Endometrial microvascular endothelial cells (primary cell): ENCODE data around the gene MICAL3. TPM values are rescaled to one million over a fixed set of nuclear protein-coding genes. Genes with fewer than 3 reads are reported as not detected.
"Not testable (repeated sequence)": the region's sequence is repeated elsewhere in the genome, so short reads cannot be mapped to it uniquely, and the experiment has no call there.

Experiments
- in situ Hi-C: cut with HindIII; loops from 2 replicates; pipeline ENCODE4 v1.10.0; 2017; ENCODE audit warnings: low sequenced_read_pairs, low pct_unique_long_range_greater_than_20kb; ENCODE audit errors: inconsistent ontology term
- total RNA-seq: library from RNA; depleted of rRNA; stranded (reverse); fragments of >200 nt; gene quantifications from one replicate; pipeline ENCODE4 v1.2.3, GENCODE V29; 2015; ENCODE audit errors: inconsistent ontology term

MICAL3 gene
- total RNA-seq, 1 donor from 2014 or later, result 20.0 TPM

DNA sequence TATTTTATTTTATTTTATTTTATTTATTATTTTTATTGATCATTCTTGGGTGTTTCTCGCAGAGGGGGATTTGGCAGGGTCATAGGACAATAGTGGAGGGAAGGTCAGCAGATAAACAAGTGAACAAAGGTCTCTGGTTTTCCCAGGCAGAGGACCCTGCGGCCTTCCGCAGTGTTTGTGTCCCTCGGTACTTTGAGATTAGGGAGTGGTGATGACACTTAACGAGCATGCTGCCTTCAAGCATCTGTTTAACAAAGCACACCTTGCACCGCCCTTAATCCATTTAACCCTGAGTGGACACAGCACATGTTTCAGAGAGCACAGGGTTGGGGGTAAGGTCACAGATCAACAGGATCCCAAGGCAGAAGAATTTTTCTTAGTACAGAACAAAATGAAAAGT lies 16.5 kb upstream of the MICAL3 start:
- in situ Hi-C loops, result not testable (repeated sequence)

DNA sequence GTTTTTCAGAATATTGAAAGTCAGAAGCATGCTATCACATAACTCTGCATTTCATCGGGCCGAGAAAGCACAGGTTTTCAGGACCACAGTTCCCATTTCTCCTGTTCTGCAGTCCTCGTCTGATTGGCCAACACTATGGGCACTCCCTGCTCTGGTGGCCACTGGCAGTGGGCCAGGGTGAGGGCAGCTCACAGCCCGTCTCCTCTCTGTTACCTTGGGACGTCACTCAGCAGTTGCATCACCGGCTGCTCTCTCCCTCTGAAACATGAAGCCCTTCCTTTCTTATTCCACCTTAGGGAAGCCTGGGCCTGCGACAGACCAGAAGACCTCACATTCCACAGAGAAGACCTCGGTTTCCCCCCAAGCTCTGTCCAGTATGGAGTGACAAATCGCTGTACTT lies 11.4 kb upstream of the MICAL3 start:
- in situ Hi-C loops, result no loop called here

DNA sequence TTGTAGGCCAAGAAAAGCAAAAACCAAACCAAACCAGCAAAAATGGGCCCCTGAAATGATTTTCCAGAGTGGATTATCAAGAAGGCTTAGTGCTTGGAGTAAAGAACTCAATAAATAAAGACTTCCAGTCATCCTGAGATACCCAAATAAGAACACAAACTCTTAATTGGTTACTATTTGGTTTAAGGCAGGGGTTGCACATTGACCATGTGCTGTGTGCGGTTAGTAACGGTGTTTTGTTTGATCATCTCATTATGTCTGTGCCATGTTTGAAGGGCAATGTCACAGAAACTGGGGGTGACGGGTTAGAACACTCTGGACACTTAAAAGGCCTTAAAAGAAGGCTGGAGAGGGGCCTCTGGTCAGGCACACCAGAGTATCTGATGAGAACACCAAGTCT lies 9.7 kb upstream of the MICAL3 start:
- in situ Hi-C loops, result no loop called here

DNA sequence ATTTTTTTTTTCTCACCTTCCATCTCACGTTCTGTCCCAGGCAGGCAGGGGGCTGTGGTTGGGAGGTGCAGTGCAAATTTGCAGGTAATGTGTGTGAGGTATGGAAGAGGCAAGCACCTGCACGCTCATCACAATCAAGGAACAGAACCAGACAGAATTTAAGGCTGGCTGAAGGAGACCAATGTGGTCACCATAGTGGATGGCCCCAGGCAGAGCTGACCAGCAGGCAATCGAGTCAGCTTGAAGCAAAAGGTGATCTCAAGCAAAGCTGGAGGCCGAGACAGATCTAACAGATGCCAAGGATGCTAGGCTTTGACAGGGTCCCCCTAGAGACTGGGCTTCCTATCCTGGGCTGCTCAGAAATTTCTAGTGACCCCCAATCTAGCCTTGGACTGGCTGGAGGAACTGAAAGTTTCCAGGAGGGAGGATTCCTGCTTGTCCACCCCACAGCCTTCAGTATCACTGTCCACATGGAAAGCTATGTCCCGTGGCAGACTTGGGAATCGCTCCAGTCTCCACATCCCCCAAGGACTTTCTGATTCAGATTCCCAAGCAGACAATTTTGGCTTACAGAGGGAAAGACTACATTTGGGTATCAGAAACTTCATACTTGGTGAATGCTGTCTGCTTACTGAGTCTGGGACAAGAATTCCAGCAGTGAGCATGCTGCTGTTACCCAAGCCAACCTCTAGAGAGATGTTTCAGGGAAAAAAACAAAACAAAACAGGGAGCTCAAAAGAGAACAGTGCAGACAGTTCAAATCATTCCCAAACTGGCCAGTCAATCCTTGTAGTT lies 9.0 kb upstream of the MICAL3 start:
- in situ Hi-C loops, result no loop called here

DNA sequence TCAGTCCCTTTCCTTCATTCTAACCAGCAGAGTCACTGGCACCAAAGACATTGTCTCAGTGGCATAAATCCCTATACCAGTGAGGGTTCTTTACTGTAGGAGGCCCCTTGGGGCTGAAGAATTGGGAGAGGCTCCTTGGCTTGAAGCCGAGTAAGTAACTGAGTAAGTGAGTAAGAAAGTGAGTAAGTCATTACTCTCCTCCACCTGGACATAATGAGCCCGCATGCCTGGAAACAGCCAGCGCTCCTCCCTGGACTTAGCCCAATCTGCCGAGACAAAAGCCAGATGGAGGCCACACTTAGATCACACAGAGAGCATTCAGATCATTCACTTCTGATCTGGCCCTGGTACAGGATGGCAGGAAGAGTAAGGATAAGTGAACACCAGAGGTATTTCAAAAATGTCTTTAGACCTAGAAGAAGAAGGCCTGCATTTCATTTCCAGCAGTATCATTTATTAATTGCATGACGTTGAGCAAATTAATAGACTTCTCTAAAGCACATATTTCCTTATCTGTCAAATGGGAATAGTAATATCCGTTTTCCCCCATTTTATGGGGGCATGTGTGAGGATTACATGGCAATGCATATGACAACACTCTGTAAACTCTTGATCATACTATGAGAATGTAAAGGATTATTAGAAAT lies 8.2 kb upstream of the MICAL3 start:
- in situ Hi-C loops, result no loop called here

DNA sequence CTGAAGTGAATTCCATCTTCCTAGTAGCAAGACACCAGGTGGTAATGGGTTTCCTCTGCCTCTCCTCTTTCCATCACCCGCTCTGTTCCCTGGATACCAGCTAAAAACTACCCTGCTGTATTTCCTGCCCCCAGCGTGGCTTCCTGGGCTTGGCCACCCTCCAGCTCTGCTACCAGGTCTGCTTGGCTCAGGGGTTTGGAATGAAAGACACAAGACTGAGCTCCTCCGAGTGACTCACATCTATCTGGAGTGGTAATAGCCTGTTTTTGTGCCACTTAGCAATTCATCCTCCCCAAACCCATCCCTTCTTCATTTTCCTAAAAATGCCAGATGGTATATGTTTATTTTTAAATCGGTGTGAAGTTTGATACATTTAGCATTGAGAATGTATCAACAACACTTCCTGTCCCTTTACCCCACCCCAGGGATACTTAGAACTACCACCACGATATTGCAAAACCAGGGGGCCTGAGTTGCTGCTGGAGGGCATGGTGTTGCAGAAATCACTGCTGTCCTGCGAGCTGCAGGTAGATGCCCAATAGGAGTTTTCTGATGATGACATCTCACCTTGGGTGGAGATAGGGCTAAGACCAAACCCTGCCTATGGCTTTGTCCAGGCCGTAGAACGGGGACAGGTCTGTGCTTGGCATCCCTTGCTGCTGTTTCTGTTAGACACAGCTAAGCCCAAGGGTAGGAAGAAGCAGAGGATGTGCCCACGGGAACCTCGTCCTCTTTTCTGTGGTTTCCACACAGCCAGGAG lies 7.5 kb upstream of the MICAL3 start:
- in situ Hi-C loops, result no loop called here

DNA sequence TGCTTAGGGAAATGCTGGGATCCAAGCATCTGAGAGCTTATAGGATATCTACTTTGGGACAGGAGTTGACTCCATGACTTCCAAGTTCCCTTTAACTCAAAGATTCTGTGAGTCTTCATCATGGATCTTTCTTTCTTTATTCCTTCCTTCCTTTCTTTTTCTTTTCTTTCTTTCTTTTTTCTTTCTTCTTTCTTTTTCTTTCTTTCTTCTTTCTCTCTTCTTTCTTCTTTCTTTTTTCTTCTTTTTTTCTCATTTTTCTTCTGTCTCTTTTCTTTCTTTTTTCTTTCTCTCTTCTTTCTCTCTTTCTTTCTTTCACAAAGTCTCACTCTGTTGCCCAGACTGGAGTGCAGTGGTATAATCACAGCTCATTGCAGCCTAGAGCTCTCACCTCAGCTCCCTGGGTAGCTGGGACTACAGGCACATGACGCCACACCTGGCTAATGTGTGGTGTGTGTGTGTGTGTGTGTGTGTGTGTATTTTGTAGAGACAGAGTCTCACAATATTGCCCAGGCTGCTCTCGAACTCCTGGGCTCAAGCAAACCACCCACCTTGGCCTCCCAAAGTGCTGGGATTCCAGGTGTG lies 5.4 kb upstream of the MICAL3 start:
- in situ Hi-C loops, result no loop called here

DNA sequence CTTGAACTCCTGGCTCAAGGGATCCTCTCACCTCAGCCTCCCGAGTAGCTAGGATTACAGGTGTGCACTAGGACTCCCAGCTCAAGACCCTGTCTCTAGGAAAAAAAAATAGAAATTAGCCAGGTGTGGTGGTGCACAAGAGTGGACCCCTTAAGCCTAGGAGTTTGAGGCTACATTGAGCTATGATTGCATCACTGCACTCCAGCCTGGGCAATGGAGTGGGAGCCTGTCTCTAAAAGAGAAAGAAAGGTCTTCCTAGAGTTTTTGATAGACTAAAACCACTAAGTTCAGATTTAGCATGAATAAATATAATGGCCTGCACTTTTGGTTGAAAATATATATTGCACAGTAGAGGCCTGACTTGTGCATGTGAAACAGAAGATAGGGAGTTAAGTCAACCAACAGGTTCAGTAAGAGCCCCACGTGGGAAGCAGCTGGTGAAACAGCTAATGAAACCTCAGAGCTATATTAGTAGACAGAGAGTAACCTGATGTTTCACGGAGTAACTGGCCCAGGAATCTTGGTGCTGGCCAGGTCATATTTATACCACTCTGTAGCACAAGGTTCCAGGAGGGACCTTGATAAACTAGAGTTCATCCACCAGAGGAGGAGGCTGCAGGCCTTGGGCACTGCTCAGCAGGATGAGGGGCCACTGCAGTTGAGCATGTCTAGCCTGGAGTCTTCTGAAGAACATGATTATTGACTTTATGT lies 4.6 kb upstream of the MICAL3 start:
- in situ Hi-C loops, result no loop called here

DNA sequence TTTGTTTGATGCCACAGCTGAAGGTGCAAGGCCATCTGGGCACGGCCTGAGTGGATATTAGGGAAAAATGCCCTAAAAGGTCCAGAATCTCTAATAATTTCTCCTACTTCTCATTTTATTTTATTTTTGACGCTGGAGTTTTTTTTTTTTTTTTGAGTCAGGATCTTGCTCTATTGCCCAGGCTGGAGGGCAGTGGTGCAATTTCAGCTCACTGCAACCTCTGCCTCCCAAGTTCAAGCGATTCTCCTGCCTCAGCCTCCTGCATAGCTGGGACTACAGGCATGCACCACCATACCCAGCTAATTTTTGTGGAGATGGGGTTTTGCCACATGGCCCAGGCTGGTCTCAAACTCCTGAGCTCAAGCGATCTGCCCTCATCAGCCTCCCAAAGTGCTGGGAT lies 1.5 kb upstream of the MICAL3 start:
- in situ Hi-C loops, result not testable (repeated sequence)

DNA sequence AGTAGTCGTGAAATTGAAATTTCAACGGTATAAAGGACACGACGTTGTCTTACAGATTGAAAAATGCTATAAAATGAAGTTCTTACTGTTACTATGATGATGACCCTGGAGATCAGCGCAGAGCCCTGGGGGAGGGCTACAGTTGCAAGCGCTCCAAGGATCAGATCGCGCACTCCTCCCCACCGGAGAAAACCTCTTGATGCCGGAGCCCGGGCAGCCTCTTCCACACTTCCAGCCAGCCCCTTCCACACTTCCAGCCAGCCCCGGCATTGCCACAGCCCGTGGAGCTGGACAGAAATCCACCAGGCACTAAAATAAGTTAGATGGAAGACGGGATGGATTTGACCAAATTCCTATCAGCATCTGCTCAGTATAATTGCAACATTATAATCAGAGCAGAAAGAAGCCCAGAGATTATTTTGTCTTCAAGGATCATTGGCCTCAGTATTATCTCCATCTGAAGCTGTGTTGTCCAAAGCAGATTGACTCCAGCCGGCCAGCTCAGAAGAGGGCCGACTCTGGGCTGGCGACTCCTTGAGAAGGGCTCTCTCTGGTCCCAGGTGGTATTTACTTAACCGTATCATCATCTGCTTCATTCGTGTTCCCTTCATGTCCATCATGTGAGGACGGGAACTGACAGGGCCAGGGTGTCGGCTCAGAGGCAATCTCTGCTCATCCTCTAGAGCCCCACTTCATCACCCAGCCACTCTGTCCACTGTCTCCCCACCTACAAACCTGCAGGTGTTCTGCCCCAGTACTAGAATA lies 777 bp upstream of the MICAL3 start:
- in situ Hi-C loops, result loop anchor here (25.0 kb wide), 1 partner anchor 113 kb away; no protein-coding TSS in a partner anchor

DNA sequence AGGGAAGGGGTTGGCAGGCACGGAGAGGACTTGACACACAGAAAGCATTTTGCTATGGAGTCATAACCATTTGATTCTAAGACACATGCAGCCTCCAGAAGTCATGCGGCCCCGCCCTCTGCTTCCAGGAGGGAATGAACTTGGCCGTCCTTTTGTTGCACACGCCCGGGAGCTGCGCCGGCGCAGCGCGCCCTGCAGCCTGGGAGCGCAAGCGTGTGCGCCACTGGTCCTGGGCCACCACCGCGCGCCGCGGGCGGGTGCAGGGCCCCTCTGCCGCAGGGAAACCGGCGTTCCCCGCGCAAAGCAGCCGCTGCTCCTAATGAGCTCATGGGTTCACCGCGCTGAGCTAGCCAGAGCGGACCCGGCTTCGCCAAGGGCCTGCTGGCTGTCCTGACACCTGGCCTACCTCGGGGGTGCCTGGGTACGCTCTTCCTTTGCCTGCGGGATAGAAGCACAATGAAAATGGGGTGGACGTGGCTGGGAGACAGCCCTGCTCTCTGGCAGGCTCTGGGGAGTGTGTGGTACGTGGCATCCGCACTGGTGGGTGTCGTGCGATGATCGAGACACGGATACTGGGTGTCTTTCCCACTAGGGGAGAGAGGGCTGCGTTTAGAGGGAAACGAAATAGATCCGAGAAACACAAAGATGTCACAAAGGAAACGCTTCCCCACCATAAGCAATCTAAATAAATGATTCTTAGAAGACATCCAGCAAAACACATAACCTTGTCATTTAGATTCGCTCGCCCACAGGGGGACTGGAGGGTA lies 669 bp downstream of the MICAL3 start:
- in situ Hi-C loops, result loop anchor here (25.0 kb wide), 1 partner anchor 111 kb away; no protein-coding TSS in a partner anchor

DNA sequence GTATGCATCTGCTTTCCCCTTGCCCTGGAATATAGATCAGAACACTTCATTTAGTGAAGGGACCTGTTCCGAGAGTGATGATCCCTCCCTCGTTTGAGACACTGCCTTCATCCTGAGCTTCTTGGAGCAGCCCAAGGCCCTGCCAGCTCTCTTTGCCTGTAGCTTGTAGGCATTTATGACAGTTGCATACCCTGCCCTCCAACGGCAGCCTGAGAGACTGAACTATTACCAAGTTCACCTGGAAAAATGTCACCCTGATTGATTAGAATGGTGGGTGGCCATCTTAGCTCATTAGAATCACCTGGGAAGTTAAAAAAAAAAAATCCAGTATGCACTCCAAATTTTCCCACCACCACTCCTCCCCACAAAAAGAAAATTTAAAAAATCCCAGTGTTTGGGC lies 1.5 kb downstream of the MICAL3 start:
- in situ Hi-C loops, result loop anchor here (25.0 kb wide), 1 partner anchor 111 kb away; no protein-coding TSS in a partner anchor

DNA sequence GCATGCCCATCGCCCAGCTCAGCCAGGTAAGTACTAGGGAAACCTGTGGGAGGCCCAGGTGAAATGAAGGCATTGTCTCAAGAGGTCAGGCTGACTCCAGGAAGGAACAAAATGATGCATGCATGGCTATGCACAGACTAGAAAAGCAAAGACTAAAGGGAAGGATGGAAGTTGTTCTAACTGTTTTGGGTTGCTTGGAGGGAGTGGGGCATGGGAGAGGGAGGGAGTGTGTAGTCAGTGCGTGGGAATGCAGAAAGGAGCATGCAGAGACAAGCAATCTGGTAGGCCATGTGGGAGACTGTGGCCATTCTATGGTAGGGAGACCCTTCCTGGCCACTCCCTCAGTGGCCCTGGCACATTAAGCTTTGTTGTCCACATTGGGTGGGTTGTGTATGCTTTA lies 2.9 kb downstream of the MICAL3 start:
- in situ Hi-C loops, result loop anchor here (25.0 kb wide), 1 partner anchor 109 kb away; no protein-coding TSS in a partner anchor

DNA sequence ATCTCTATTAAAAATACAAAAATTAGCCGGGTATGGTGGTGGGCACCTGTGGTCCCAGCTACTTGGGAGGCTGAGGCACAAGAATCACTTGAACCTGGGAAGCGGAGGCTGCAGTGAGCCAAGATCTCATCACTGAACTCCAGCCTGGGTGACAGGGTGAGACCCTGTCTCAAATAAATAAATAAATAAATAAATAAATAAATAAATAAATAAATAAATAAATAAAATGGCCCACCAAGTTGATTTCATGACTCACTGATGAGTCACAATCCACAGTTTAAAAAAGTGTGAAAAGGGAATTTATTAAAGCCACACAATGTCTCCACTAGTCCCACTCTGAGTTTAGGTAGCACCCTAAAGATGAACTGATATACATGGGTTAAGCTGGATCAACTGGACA lies 3.6 kb downstream of the MICAL3 start:
- in situ Hi-C loops, result loop anchor here (25.0 kb wide), 1 partner anchor 108 kb away; no protein-coding TSS in a partner anchor

DNA sequence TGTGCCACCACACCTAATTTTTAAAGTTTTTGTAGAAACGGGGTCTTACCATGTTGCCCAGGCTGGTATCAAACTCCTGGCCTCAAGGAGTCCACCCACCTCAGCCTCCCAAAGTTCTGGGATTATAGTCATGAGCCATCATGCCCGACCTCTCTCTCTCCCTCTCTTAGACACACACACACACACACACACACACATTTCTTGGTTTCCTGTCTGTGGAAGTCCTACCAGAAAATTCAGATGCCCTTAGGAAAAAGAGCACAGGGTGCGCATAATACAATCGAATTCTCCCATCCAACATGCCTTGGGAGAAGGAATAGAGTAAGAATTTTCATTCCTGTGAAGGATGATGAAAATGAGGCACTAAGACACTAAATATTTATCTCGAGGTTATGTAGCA lies 10.4 kb downstream of the MICAL3 start:
- in situ Hi-C loops, result loop anchor here (25.0 kb wide), 1 partner anchor 102 kb away; no protein-coding TSS in a partner anchor

DNA sequence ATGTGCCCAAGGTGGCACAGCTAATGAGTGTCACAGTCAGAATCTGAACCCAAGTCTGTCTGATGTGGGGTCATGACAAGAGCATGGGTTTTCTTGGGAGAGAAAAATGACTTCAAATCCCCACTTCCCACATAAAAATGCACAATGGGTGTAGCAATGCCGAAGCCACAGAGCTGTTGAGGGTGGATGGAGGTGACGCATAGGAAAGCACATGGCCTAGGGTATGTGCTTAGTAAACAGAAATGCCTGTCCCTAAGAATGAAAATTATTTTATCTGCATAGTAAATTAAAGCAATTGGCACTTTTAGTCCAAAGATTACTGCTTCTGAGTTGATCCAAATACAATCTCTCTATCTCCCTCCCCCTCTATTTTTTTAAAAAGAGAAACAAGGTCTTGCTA lies 10.9 kb downstream of the MICAL3 start:
- in situ Hi-C loops, result loop anchor here (25.0 kb wide), 1 partner anchor 101 kb away; no protein-coding TSS in a partner anchor

DNA sequence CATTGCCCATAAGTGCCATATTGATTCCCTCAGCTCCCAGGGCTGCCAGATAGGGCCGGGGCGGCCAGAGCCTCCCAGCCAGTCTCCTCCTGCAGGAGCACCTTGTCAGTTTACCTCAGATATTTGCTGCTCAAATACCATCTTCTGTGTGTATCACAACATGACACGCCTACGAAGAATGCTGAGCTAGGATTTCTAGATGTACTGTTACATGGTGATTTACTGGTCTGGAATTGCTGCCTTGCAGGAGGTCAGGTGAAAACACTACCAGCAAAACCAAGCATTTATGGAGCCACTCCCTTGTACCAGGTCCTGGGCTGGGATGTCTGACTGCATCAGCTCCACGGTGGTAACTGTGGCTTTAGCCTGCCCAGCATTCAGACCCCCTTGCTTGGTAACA lies 11.8 kb downstream of the MICAL3 start:
- in situ Hi-C loops, result loop anchor here (25.0 kb wide), 1 partner anchor 100 kb away; no protein-coding TSS in a partner anchor
